Neural progenitor cell (in vitro differentiated cells): ENCODE measurements around the gene DDX49.

Source experiments
- CTCF ChIP-seq: fragments of 200-600 bp; sonication (generic); IDR thresholded peaks from 2 replicates; pipeline ENCODE4 v1.5.1; 2017; ENCODE audit warnings: antibody characterized with exemption, mild to moderate bottlenecking
- EZH2 ChIP-seq: fragments of 200-600 bp; sonication (generic); IDR thresholded peaks from 2 replicates; pipeline ENCODE4 v1.6.1; 2017; ENCODE audit warnings: antibody characterized with exemption, mild to moderate bottlenecking, moderate library complexity

- TF ChIP-seq CTCF (no peak), EZH2 (no peak)
Measured at GRCh38 chr19:18912933-18913332, 6.6 kb upstream of the DDX49 start.
